WTC11 (cell line): ENCODE results near the gene CXorf58. TPM values are rescaled to one million over a fixed set of nuclear protein-coding genes. Genes with fewer than 3 reads are reported as not detected.

ENCODE experiments used
- ATAC-seq: fragments of 200-7000 bp; cut with Tn5 transposase; 2 replicates; pipeline ENCODE4 v1.10.0; 2021; ENCODE audit warnings: mild to moderate bottlenecking, moderate library complexity
- CTCF ChIA-PET: fragments of 300-600 bp; sonication (Branson Sonifier 250); formaldehyde crosslinking; loops from one replicate; lab custom pipeline; 2021; ENCODE audit warnings: antibody characterized with exemption; lab: Charles Lee
- POLR2A ChIA-PET: fragments of 350-600 bp; sonication (Branson Sonifier 250); formaldehyde crosslinking; loops from one replicate; lab custom pipeline; 2021; ENCODE audit warnings: antibody characterized with exemption; lab: Charles Lee
- DNase-seq: peaks from one replicate; pipeline ENCODE4 v3.0.0; 2021; ENCODE audit warnings: low spot score
- H3K27ac Mint-ChIP-seq: 2 replicates; pipeline ENCODE4 v1.8.0; 2021; ENCODE audit warnings: mixed read lengths
- H3K27me3 Mint-ChIP-seq: 2 replicates; pipeline ENCODE4 v1.8.0; 2021; ENCODE audit warnings: low read depth, mild to moderate bottlenecking, moderate library complexity, mixed read lengths
- H3K36me3 Mint-ChIP-seq: 2 replicates; pipeline ENCODE4 v1.8.0; 2021; ENCODE audit warnings: mixed read lengths
- H3K4me1 Mint-ChIP-seq: 2 replicates; pipeline ENCODE4 v1.8.0; 2022; ENCODE audit warnings: mixed read lengths
- H3K4me3 Mint-ChIP-seq: 2 replicates; pipeline ENCODE4 v1.8.0; 2021; ENCODE audit warnings: mild to moderate bottlenecking, moderate library complexity, mixed read lengths
- H3K9me3 Mint-ChIP-seq: 2 replicates; pipeline ENCODE4 v1.8.0; 2021; ENCODE audit warnings: mixed read lengths
- ATF1 ChIP-seq: sonication (generic); formaldehyde crosslinking; IDR thresholded peaks from 2 replicates; pipeline ENCODE4 v1.8.1; 2023; ENCODE audit warnings: mild to moderate bottlenecking, moderate library complexity, missing genetic modification reagents
- CBFB ChIP-seq: sonication (generic); formaldehyde crosslinking; IDR thresholded peaks from 2 replicates; pipeline ENCODE4 v1.8.1; 2022; ENCODE audit warnings: mild to moderate bottlenecking, low read depth, missing genetic modification reagents
- CREB1 ChIP-seq: sonication (generic); formaldehyde crosslinking; IDR thresholded peaks from 2 replicates; pipeline ENCODE4 v1.8.0; 2023; ENCODE audit warnings: mild to moderate bottlenecking, missing genetic modification reagents
- ELF4 ChIP-seq: sonication (generic); formaldehyde crosslinking; IDR thresholded peaks from 2 replicates; pipeline ENCODE4 v1.8.1; 2022; ENCODE audit warnings: low read depth, mild to moderate bottlenecking, moderate library complexity, missing genetic modification reagents
- FOXJ3 ChIP-seq: sonication (generic); formaldehyde crosslinking; IDR thresholded peaks from 2 replicates; pipeline ENCODE4 v1.9.0; 2021; ENCODE audit warnings: missing genetic modification reagents, mild to moderate bottlenecking, borderline replicate concordance
- FOXP1 ChIP-seq: sonication (generic); formaldehyde crosslinking; IDR thresholded peaks from 2 replicates; pipeline ENCODE4 v1.8.0; 2022; ENCODE audit warnings: missing genetic modification reagents, mild to moderate bottlenecking, moderate library complexity, borderline replicate concordance
- GABPB1 ChIP-seq: sonication (generic); formaldehyde crosslinking; IDR thresholded peaks from 2 replicates; pipeline ENCODE4 v1.8.1; 2023; ENCODE audit warnings: mild to moderate bottlenecking, missing genetic modification reagents
- MXD4 ChIP-seq: fragments of 250-450 bp; sonication (Bioruptor Pico); IDR thresholded peaks from 2 replicates; pipeline ENCODE4 v1.8.0; 2021; ENCODE audit warnings: mild to moderate bottlenecking, moderate library complexity, borderline replicate concordance
- SMAD4 ChIP-seq: sonication (generic); formaldehyde crosslinking; IDR thresholded peaks from 2 replicates; pipeline ENCODE4 v1.8.0; 2022; ENCODE audit warnings: mild to moderate bottlenecking, missing genetic modification reagents
- TCF7 ChIP-seq: sonication (generic); formaldehyde crosslinking; IDR thresholded peaks from 2 replicates; pipeline ENCODE4 v1.8.0; 2022; ENCODE audit warnings: mild to moderate bottlenecking, low read depth, missing genetic modification reagents, moderate library complexity
- ZNF138 ChIP-seq: sonication (generic); formaldehyde crosslinking; conservative IDR thresholded peaks from 2 replicates; pipeline ENCODE4 v1.8.1; 2022; ENCODE audit warnings: mild to moderate bottlenecking, moderate library complexity, missing genetic modification reagents
- ZNF232 ChIP-seq: sonication (generic); formaldehyde crosslinking; IDR thresholded peaks from 2 replicates; pipeline ENCODE4 v1.8.0; 2022; ENCODE audit warnings: mild to moderate bottlenecking, missing genetic modification reagents
- ZNF396 ChIP-seq: fragments of 250-450 bp; sonication (Bioruptor Pico); IDR thresholded peaks from 2 replicates; pipeline ENCODE4 v1.8.0; 2021; ENCODE audit warnings: mild to moderate bottlenecking, moderate library complexity, borderline replicate concordance
- ZNF416 ChIP-seq: fragments of 250-450 bp; sonication (Bioruptor Pico); IDR thresholded peaks from 2 replicates; pipeline ENCODE4 v1.9.0; 2021; ENCODE audit warnings: mild to moderate bottlenecking, inconsistent platforms
- total RNA-seq: library from RNA; stranded (reverse); gene quantifications from 3 replicates; pipeline ENCODE4 v1.2.3, GENCODE V29; 2021
- TF ChIP-seq, protein P1 (sequence below): sonication (generic); formaldehyde crosslinking; conservative IDR thresholded peaks from 2 replicates; pipeline ENCODE4 v1.8.1; 2023; ENCODE audit warnings: mild to moderate bottlenecking, low read depth, missing genetic modification reagents, moderate library complexity
- TF ChIP-seq, protein P2 (sequence below): fragments of 200-600 bp; IDR thresholded peaks from 2 replicates; pipeline ENCODE4 v1.8.0; 2022; ENCODE audit warnings: antibody characterized with exemption
- TF ChIP-seq, protein P3 (sequence below): sonication (generic); formaldehyde crosslinking; IDR thresholded peaks from 2 replicates; pipeline ENCODE4 v1.8.0; 2022; ENCODE audit warnings: mild to moderate bottlenecking, missing genetic modification reagents
- TF ChIP-seq, protein P4 (sequence below): sonication (generic); formaldehyde crosslinking; IDR thresholded peaks from 2 replicates; pipeline ENCODE4 v1.8.0; 2023; ENCODE audit warnings: mild to moderate bottlenecking, missing genetic modification reagents
- TF ChIP-seq, protein P5 (sequence below): sonication (generic); formaldehyde crosslinking; IDR thresholded peaks from 2 replicates; pipeline ENCODE4 v1.8.0; 2022; ENCODE audit warnings: mild to moderate bottlenecking, missing genetic modification reagents
- TF ChIP-seq, protein P6 (sequence below): sonication (generic); formaldehyde crosslinking; IDR thresholded peaks from 2 replicates; pipeline ENCODE4 v1.8.1; 2023; ENCODE audit warnings: mild to moderate bottlenecking, missing genetic modification reagents, moderate library complexity

The CXorf58 gene
- total RNA-seq, 1 experiment from 2014 or later, result not detected

DNA sequence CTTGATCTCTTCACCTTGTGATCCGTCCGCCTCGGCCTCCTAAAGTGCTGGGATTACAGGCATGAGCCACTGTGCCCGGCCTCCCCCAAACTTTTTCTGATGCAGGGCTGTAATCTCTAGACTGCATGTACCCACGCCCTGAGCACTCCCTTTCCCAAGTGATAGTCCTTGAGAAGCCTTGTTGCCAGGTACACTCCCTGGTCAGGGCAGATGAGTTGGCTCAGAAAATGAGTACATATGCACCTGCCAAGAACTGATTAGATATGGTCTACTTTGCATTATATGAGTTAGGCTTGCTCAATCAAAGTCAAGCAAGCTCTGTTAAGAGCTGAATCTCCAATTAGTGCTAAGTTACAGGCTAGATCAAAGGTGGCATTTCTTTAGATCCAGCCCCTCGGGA lies 20.4 kb upstream of the CXorf58 start (continued):
- TF ChIP-seq, protein P1, sequence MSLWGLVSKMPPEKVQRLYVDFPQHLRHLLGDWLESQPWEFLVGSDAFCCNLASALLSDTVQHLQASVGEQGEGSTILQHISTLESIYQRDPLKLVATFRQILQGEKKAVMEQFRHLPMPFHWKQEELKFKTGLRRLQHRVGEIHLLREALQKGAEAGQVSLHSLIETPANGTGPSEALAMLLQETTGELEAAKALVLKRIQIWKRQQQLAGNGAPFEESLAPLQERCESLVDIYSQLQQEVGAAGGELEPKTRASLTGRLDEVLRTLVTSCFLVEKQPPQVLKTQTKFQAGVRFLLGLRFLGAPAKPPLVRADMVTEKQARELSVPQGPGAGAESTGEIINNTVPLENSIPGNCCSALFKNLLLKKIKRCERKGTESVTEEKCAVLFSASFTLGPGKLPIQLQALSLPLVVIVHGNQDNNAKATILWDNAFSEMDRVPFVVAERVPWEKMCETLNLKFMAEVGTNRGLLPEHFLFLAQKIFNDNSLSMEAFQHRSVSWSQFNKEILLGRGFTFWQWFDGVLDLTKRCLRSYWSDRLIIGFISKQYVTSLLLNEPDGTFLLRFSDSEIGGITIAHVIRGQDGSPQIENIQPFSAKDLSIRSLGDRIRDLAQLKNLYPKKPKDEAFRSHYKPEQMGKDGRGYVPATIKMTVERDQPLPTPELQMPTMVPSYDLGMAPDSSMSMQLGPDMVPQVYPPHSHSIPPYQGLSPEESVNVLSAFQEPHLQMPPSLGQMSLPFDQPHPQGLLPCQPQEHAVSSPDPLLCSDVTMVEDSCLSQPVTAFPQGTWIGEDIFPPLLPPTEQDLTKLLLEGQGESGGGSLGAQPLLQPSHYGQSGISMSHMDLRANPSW (CRISPR knock-in tag), result no peak
- TF ChIP-seq FOXP1 (CRISPR knock-in tag) (no peak), CBFB (CRISPR knock-in tag) (no peak), ZNF138 (CRISPR knock-in tag) (no peak), ELF4 (CRISPR knock-in tag) (no peak), TCF7 (CRISPR knock-in tag) (no peak)
- TF ChIP-seq, protein P2, sequence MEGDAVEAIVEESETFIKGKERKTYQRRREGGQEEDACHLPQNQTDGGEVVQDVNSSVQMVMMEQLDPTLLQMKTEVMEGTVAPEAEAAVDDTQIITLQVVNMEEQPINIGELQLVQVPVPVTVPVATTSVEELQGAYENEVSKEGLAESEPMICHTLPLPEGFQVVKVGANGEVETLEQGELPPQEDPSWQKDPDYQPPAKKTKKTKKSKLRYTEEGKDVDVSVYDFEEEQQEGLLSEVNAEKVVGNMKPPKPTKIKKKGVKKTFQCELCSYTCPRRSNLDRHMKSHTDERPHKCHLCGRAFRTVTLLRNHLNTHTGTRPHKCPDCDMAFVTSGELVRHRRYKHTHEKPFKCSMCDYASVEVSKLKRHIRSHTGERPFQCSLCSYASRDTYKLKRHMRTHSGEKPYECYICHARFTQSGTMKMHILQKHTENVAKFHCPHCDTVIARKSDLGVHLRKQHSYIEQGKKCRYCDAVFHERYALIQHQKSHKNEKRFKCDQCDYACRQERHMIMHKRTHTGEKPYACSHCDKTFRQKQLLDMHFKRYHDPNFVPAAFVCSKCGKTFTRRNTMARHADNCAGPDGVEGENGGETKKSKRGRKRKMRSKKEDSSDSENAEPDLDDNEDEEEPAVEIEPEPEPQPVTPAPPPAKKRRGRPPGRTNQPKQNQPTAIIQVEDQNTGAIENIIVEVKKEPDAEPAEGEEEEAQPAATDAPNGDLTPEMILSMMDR, result no peak
- TF ChIP-seq, protein P3, sequence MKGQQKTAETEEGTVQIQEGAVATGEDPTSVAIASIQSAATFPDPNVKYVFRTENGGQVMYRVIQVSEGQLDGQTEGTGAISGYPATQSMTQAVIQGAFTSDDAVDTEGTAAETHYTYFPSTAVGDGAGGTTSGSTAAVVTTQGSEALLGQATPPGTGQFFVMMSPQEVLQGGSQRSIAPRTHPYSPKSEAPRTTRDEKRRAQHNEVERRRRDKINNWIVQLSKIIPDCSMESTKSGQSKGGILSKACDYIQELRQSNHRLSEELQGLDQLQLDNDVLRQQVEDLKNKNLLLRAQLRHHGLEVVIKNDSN (CRISPR knock-in tag), result no peak
- TF ChIP-seq, all 79 proteins: peak for 0

DNA sequence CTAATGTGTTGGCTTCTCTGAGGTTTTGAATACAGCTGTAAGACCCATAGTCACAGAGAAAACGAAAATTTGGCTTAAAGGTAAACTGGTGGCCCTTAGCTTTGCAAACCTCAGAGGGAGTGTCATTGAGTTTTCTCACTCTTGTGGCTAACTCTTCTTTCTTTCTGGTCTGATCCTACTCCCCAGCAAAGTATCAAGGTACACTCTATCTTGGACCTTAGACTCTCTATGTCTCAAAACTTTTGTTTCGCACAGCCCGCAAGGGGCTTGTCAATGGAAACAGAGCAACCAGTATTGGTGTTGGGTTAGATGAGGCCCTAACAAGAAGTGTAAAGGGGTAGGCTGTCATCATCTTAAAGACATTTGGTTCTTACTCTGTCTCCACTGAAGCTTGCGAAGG lies 19.9 kb upstream of the CXorf58 start:
- Mint-ChIP-seq H3K9me3 (no peaks in the 10 kb centered on the region), H3K4me1 (peaks cover 23% of the 10 kb centered on the region), H3K4me3 (no peak overlapping the region), H3K27me3 (no peaks in the 10 kb centered on the region), H3K27ac (no peak overlapping the region), H3K36me3 (no peaks in the 10 kb centered on the region)
- ATAC-seq (no peak), DNase-seq (no peak)
- ChIA-PET CTCF (no interaction called here), POLR2A (no interaction called here)
- TF ChIP-seq MXD4 (CRISPR knock-in tag) (no peak), ZNF232 (no peak), ZNF416 (CRISPR knock-in tag) (no peak), ELF4 (CRISPR knock-in tag) (no peak), SMAD4 (CRISPR knock-in tag) (no peak), FOXJ3 (CRISPR knock-in tag) (no peak), CREB1 (CRISPR knock-in tag) (no peak), GABPB1 (CRISPR knock-in tag) (no peak), ZNF396 (CRISPR knock-in tag) (no peak), TCF7 (CRISPR knock-in tag) (no peak), ATF1 (CRISPR knock-in tag) (no peak)
- TF ChIP-seq, protein P4, sequence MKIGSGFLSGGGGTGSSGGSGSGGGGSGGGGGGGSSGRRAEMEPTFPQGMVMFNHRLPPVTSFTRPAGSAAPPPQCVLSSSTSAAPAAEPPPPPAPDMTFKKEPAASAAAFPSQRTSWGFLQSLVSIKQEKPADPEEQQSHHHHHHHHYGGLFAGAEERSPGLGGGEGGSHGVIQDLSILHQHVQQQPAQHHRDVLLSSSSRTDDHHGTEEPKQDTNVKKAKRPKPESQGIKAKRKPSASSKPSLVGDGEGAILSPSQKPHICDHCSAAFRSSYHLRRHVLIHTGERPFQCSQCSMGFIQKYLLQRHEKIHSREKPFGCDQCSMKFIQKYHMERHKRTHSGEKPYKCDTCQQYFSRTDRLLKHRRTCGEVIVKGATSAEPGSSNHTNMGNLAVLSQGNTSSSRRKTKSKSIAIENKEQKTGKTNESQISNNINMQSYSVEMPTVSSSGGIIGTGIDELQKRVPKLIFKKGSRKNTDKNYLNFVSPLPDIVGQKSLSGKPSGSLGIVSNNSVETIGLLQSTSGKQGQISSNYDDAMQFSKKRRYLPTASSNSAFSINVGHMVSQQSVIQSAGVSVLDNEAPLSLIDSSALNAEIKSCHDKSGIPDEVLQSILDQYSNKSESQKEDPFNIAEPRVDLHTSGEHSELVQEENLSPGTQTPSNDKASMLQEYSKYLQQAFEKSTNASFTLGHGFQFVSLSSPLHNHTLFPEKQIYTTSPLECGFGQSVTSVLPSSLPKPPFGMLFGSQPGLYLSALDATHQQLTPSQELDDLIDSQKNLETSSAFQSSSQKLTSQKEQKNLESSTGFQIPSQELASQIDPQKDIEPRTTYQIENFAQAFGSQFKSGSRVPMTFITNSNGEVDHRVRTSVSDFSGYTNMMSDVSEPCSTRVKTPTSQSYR (CRISPR knock-in tag), result no peak
- TF ChIP-seq, protein P5, sequence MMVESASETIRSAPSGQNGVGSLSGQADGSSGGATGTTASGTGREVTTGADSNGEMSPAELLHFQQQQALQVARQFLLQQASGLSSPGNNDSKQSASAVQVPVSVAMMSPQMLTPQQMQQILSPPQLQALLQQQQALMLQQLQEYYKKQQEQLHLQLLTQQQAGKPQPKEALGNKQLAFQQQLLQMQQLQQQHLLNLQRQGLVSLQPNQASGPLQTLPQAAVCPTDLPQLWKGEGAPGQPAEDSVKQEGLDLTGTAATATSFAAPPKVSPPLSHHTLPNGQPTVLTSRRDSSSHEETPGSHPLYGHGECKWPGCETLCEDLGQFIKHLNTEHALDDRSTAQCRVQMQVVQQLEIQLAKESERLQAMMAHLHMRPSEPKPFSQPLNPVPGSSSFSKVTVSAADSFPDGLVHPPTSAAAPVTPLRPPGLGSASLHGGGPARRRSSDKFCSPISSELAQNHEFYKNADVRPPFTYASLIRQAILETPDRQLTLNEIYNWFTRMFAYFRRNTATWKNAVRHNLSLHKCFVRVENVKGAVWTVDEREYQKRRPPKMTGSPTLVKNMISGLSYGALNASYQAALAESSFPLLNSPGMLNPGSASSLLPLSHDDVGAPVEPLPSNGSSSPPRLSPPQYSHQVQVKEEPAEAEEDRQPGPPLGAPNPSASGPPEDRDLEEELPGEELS (CRISPR knock-in tag), result no peak
- TF ChIP-seq, protein P6, sequence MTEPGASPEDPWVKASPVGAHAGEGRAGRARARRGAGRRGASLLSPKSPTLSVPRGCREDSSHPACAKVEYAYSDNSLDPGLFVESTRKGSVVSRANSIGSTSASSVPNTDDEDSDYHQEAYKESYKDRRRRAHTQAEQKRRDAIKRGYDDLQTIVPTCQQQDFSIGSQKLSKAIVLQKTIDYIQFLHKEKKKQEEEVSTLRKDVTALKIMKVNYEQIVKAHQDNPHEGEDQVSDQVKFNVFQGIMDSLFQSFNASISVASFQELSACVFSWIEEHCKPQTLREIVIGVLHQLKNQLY, result no peak
